ENCODE measurements around the gene CCDC78.
"Not testable (repeated sequence)": the region's sequence is repeated elsewhere in the genome, so short reads cannot be mapped to it uniquely, and the experiment has no call there.

The CCDC78 gene

GRCh38 chr16:743794-744500 is 17.7 kb upstream of the CCDC78 start:
- no peak for DNase-seq (ENCODE audit: low spot score)
- in situ Hi-C loops (cut with MboI; ENCODE audit: low sequenced_read_pairs, unreplicated experiment) = no loop called here
- no peak for TF ChIP-seq CTCF (IDR thresholded peaks at IDR 0.05; ENCODE audit: borderline replicate concordance, control extremely low read depth, extremely low read depth, insufficient read depth, missing control alignments)

GRCh38 chr16:742894-743293 is 16.7 kb upstream of the CCDC78 start:
- in situ Hi-C loops (cut with MboI; ENCODE audit: low sequenced_read_pairs, unreplicated experiment); DNase-seq (ENCODE audit: low spot score): not testable (repeated sequence)

GRCh38 chr16:741986-742629 is 15.9 kb upstream of the CCDC78 start:
- no peak for DNase-seq (ENCODE audit: low spot score)
- no peak for TF ChIP-seq CTCF (IDR thresholded peaks at IDR 0.05; ENCODE audit: borderline replicate concordance, control extremely low read depth, extremely low read depth, insufficient read depth, missing control alignments)
- in situ Hi-C loops (cut with MboI; ENCODE audit: low sequenced_read_pairs, unreplicated experiment) = no loop called here

GRCh38 chr16:740764-741505 is 14.7 kb upstream of the CCDC78 start, which contains the start of gene CIAO3:
Gene CIAO3 (minus strand): TSS chr16:740997. CDS start chr16:740985, 12 bp downstream.
- DNase-seq (ENCODE audit: low spot score) = peak; percentile 97
- peak; percentile 98 for TF ChIP-seq CTCF (IDR thresholded peaks at IDR 0.05; ENCODE audit: borderline replicate concordance, control extremely low read depth, extremely low read depth, insufficient read depth, missing control alignments)
- in situ Hi-C loops (cut with MboI; ENCODE audit: low sequenced_read_pairs, unreplicated experiment) = no loop called here

GRCh38 chr16:740459-740763 is 14.2 kb upstream of the CCDC78 start:
- DNase-seq (ENCODE audit: low spot score) = no peak
- TF ChIP-seq CTCF (IDR thresholded peaks at IDR 0.05; ENCODE audit: borderline replicate concordance, control extremely low read depth, extremely low read depth, insufficient read depth, missing control alignments) = no peak
- in situ Hi-C loops (cut with MboI; ENCODE audit: low sequenced_read_pairs, unreplicated experiment) = no loop called here

GRCh38 chr16:739560-740458 is 13.6 kb upstream of the CCDC78 start:
- in situ Hi-C loops (cut with MboI; ENCODE audit: low sequenced_read_pairs, unreplicated experiment) = no loop called here
- no peak for TF ChIP-seq CTCF (IDR thresholded peaks at IDR 0.05; ENCODE audit: borderline replicate concordance, control extremely low read depth, extremely low read depth, insufficient read depth, missing control alignments)
- no peak for DNase-seq (ENCODE audit: low spot score)

Data from GM13976 (cell line).